Kidney epithelial cell (primary cell): ENCODE results near the gene COL16A1. TPM values are rescaled to one million over a fixed set of nuclear protein-coding genes. Genes with fewer than 3 reads are reported as not detected.

Experiments used
- DNase-seq: peaks from one replicate; pipeline ENCODE4 v3.0.0-alpha.2; 2010; ENCODE audit warnings: low read depth
- H3K27me3 ChIP-seq: 2 replicates; pipeline ENCODE4 v1.6.0; 2011; ENCODE audit warnings: low read length; ENCODE audit not compliant: control insufficient read depth, insufficient read depth
- H3K36me3 ChIP-seq: 2 replicates; pipeline ENCODE4 v1.5.1; 2011; ENCODE audit warnings: low read length; ENCODE audit not compliant: control insufficient read depth, insufficient read depth
- H3K4me3 ChIP-seq: 2 replicates; pipeline ENCODE4 v1.5.1; 2011; ENCODE audit warnings: low read depth, mild to moderate bottlenecking, control low read depth, low read length
- CTCF ChIP-seq: IDR thresholded peaks from 2 replicates; pipeline ENCODE4 v1.5.1; 2011; ENCODE audit warnings: mild to moderate bottlenecking, moderate library complexity, low read length, control low read depth, inconsistent platforms; ENCODE audit not compliant: insufficient read depth, poor library complexity, severe bottlenecking
- total RNA-seq: library from RNA; depleted of rRNA; stranded (reverse); fragments of >200 nt; gene quantifications from 2 replicates; pipeline ENCODE4 v1.2.3, GENCODE V29; 2015

Gene COL16A1
- total RNA-seq, 1 donor from 2014 or later: 9.2 TPM

GRCh38 chr1:31615414-31615813, 88.4 kb downstream of the COL16A1 start:
- no peak for TF ChIP-seq CTCF
- H3K36me3 ChIP-seq: no peaks in the 10 kb centered on the region
- DNase-seq: no peak
- H3K27me3 ChIP-seq: peaks cover 28% of the 10 kb centered on the region
- no peak overlapping the region for H3K4me3 ChIP-seq

DNA sequence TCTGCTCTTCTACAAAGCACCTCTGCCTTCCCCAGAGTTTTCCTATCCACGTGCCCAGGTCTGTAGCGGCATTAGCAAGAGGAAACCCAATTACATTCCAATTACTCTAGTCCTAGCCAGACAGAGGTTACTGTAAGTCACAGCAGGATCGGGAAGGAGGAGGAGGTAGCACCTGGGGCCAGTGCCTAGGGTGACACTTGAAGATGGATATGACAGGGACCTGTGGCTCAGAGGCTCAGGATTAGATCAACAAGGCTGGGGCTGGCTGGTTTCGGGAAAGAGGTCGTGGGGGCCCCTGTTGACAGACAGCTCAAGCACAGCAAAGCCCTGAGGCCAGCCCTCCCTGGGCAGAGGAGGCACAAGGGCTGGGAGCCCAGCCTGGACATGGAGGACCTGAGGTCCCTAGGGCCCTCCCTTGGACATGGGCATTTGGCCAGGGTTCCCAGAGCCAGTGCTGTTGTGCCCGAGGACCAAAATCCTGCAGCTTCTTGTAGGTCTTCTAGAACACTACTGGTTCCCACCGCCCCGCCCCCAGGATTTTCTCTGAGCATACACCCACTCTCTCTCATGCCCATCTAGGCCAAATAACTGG, 89.3 kb downstream of the COL16A1 start:
- Histone ChIP-seq H3K36me3 (no peaks in the 10 kb centered on the region), H3K27me3 (peaks cover 28% of the 10 kb centered on the region), H3K4me3 (no peak overlapping the region)
- no peak for DNase-seq
- no peak for TF ChIP-seq CTCF

DNA sequence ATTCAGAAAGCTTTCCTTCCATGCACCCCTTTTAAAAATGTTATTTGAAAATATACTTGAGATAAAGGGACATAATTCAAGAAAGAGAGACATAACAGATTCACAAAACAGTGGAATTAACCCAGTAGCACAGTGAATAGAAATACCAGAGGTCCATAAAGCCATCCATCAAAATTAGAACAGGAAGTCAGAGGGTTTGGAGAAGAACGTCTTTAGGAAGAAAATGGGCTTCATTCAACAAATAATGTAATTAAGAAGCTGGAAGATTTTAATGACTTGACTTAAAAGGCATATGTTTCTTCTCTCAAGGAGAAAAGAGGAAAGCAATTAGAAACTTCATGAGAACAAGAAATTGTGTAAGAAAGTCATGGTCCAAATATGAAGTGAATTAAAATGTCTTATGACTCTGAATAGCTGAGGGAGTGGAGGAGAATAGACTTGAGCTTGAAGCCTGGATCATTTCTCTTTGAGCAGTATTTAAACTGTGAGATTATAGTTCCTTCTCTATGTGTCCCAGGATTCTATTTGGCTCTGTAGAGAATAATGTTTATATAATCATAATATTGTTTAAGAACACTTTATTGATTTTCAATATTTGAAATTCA, 94.2 kb downstream of the COL16A1 start:
- H3K27me3 ChIP-seq: no peaks in the 10 kb centered on the region
- no peaks in the 10 kb centered on the region for H3K36me3 ChIP-seq
- no peak overlapping the region for H3K4me3 ChIP-seq
- TF ChIP-seq CTCF: no peak
- no peak for DNase-seq

DNA sequence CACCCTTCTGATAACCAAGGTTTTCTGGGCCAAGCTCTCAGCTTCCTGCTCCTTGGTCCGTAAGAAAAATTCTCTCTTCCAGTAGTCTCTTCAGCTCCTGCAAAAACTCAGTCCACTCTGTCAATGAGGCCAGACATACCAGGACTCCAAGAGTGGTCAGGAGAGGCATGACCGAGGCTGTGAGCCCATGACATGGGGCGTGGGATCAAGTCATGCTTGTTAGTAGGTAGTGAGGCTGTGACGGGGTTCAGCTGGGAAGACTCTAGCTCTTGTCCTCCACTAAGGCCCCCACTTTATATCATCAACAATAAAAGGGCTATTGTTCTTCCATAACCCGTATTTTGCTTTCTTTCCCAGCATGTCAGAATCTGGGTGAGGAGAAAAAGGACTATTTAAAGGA, 96.5 kb downstream of the COL16A1 start:
- Histone ChIP-seq H3K36me3 (no peaks in the 10 kb centered on the region), H3K27me3 (no peaks in the 10 kb centered on the region), H3K4me3 (no peak overlapping the region)
- DNase-seq: no peak
- TF ChIP-seq CTCF: no peak

DNA sequence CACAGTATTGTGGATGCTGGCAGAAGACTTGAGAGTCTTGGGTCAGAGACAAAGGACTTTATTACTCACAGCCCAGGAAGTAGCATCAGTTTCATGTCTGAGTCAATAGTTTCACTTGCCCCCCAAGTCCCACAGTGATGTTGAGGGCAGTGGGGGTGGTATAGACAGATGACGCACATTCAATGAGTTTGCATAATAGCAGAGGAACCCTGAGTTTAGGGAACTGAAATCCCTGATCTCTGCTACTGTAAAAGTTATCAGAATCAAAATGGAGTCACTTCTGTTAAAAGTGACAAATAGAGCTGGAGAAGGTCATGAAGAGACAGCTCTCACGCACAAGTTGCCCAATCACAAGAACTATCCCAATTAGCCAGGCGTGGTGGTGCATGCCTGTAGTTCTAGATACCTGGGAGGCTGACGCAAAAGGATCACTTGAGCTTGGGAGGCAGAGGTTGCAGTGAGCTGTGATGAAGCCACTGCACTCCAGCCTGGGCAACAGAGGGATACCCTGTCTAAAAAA, 97.8 kb downstream of the COL16A1 start:
- Histone ChIP-seq H3K4me3 (no peak overlapping the region), H3K36me3 (no peaks in the 10 kb centered on the region), H3K27me3 (no peaks in the 10 kb centered on the region)
- no peak for TF ChIP-seq CTCF
- no peak for DNase-seq

Other genes with a start within 250 kb of the COL16A1 start
- gene TINAGL1, start 127.5 kb downstream of the COL16A1 start, total RNA-seq: 140 and 149 TPM in 2 replicates
- gene HCRTR1, start 86.3 kb downstream of the COL16A1 start, total RNA-seq: not detected in 2 replicates
- 86.8 and 100 TPM in 2 replicates for gene PEF1, start 59.1 kb downstream of the COL16A1 start, total RNA-seq
- 1.5 and 2.6 TPM in 2 replicates for gene ADGRB2, start 60.3 kb upstream of the COL16A1 start, total RNA-seq
- gene SPOCD1, start 112.0 kb upstream of the COL16A1 start, total RNA-seq: 29.4 and 31.8 TPM in 2 replicates
- gene PTP4A2, start 234.4 kb upstream of the COL16A1 start, total RNA-seq: 306 and 346 TPM in 2 replicates